ENCODE measurements around the gene RNF39.
A peak's percentile ranks its signal among the peaks of the same experiment; 100 is the strongest.

Gene RNF39

DNA sequence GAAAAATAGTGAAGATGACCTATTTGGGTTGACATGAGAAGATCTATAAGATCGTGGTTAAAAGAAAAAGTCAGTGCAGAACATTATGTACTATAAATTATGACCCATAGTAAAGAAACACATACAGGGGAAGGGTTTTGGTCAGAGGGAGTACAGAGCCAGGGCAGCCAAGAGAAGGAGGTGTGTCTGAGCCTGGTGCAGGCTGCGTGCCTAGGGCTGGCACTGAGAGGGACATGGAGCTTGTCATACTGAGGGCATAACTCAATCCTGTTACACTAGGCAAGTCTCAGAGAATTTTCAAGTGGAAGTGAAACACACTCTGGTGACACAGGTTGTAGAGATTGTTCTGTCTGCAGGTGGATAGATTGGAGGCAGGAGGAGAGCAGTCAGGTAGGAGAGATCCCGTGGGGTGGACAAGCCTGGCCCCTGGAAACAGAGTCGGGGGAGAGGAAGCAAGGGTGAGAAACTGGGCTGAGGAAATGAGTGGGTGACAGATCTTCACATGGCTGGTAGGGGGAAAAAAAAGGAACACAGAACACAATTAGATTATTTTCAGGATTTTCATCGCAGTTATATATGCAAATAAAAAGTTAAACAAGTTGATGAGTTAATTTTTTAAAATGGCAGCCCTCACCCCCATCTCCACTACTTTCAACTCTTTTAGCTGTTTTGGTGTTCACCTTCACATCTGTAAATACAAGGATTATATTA, 18.5 kb upstream of the RNF39 start:
- Histone ChIP-seq H3K36me3 (ENCODE audit: insufficient read depth, low read length) (no peaks in the 10 kb centered on the region), H2AFZ (ENCODE audit: low read length, unreplicated experiment) (no peak overlapping the region), H3K79me2 (ENCODE audit: control insufficient read depth, insufficient read depth, low read length, unreplicated experiment) (no peaks in the 10 kb centered on the region), H3K27me3 (ENCODE audit: insufficient read depth, low read length) (peaks cover 7% of the 10 kb centered on the region; the same call in 1 of the 2 replicates), H3K27ac (ENCODE audit: low read depth, low read length) (no peak overlapping the region), H3K4me1 (ENCODE audit: control insufficient read depth, insufficient read depth, low read length, unreplicated experiment) (peaks cover 26% of the 10 kb centered on the region), H3K4me3 (ENCODE audit: low read depth, low read length) (no peak overlapping the region)

DNA sequence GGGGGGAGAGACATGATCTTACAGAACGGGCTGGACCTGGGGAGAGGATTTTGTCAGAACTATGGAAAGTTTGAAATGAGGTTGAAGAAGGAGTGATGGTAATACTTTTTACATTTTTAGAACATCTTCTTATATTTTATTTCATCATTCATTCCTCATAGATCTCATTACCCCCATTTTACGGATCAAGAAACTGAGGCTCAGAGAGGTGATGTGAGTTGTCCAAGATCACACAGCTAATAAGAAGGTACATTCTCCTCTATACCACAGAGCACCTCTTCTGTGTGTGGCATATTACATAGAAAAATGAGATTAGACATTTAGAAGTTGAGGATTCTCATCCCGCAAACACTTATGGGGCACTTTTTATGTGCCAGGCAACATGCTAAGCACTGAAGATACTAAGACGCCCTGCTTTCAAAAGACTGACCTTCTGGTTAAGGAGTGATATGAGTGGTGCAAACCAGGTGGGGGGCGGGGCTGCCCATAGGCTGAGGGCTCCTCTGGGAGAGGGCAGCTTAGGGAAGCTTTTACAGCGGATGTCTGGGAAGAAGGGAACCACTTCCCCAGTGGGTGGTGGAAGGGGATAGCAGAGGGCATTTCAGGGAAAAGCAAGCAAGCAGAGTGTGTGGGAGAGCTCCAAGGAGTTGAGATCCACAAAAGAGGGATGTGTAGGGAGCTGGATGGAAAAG, 17.4 kb upstream of the RNF39 start:
- Histone ChIP-seq H3K79me2 (ENCODE audit: control insufficient read depth, insufficient read depth, low read length, unreplicated experiment) (no peaks in the 10 kb centered on the region), H3K27ac (ENCODE audit: low read depth, low read length) (no peak overlapping the region), H3K36me3 (ENCODE audit: insufficient read depth, low read length) (no peaks in the 10 kb centered on the region), H3K4me1 (ENCODE audit: control insufficient read depth, insufficient read depth, low read length, unreplicated experiment) (peaks cover 26% of the 10 kb centered on the region), H2AFZ (ENCODE audit: low read length, unreplicated experiment) (no peak overlapping the region), H3K4me3 (ENCODE audit: low read depth, low read length) (no peak overlapping the region), H3K27me3 (ENCODE audit: insufficient read depth, low read length) (no peaks in the 10 kb centered on the region)

DNA sequence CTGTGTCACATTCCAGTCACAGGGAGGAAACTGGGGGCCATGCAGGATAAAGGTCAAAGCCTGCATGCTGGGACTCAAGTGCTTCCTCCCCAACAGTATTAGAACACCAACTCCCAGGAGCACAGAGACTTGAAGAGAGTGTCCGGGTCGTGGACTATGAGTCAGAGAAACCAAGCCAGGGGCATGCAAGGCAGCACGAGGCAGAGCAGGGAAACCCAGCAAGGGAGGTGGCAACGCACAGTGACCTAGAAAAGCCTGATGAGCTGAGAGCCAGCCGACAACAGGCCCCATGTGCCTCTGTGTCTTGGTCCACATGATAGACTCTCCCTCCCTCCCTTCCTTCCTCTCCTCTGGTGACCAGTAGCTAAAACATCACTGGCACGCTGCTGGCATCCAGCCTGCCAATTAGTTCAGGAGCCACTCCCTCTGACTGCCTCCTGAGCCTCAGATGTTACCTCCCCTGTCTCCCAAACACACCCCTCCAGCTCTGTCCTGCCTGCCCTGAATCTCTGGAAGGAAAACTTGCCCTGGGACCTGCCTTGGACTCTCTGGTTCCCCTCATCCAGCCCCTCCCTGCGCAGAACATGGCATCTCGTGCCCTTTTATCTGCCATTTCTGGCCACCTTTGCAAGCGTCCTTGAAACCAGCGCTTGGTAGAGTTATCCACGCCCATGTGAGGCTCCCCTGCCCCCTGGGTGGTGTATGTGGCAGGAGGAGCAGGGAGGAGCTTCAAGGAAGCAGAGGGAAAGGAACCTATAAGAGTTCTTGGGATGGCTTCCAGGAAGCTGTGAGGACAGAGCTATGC, 16.2 kb upstream of the RNF39 start:
- Histone ChIP-seq H3K36me3 (ENCODE audit: insufficient read depth, low read length) (no peaks in the 10 kb centered on the region), H3K4me3 (ENCODE audit: low read depth, low read length) (no peak overlapping the region), H3K27me3 (ENCODE audit: insufficient read depth, low read length) (peaks cover 11% of the 10 kb centered on the region; the same call in 1 of the 2 replicates), H2AFZ (ENCODE audit: low read length, unreplicated experiment) (peak overlapping the region; percentile 12), H3K4me1 (ENCODE audit: control insufficient read depth, insufficient read depth, low read length, unreplicated experiment) (peaks cover 26% of the 10 kb centered on the region), H3K27ac (ENCODE audit: low read depth, low read length) (peak overlapping the region; percentile 27), H3K79me2 (ENCODE audit: control insufficient read depth, insufficient read depth, low read length, unreplicated experiment) (no peaks in the 10 kb centered on the region)

DNA sequence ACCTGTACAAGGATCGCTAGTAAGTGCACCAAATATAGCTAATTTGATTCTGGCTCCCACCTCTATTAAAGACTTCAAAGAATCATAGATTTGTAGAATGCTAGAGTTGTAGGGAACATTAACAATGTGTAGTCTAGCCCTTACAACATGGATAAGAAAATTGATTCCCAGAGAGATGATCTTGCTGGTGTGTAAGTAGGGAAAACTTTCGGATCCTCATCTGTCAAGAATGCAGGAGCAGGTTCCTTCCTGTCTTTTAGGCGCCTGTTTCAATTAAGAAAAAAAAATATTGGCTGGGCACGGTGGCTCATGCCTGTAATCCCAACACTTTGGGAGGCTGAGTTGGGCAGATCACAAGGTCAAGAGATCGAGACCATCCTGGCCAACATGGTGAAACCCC, 12.3 kb upstream of the RNF39 start:
- peaks cover 11% of the 10 kb centered on the region; the same call in 1 of the 2 replicates for H3K27me3 ChIP-seq (ENCODE audit: insufficient read depth, low read length)
- no peak overlapping the region for H3K4me3 ChIP-seq (ENCODE audit: low read depth, low read length)
- no peaks in the 10 kb centered on the region for H3K79me2 ChIP-seq (ENCODE audit: control insufficient read depth, insufficient read depth, low read length, unreplicated experiment)
- H2AFZ ChIP-seq (ENCODE audit: low read length, unreplicated experiment) = no peak overlapping the region
- H3K27ac ChIP-seq (ENCODE audit: low read depth, low read length) = no peak overlapping the region
- H3K36me3 ChIP-seq (ENCODE audit: insufficient read depth, low read length) = no peaks in the 10 kb centered on the region
- peaks cover 16% of the 10 kb centered on the region for H3K4me1 ChIP-seq (ENCODE audit: control insufficient read depth, insufficient read depth, low read length, unreplicated experiment)

DNA sequence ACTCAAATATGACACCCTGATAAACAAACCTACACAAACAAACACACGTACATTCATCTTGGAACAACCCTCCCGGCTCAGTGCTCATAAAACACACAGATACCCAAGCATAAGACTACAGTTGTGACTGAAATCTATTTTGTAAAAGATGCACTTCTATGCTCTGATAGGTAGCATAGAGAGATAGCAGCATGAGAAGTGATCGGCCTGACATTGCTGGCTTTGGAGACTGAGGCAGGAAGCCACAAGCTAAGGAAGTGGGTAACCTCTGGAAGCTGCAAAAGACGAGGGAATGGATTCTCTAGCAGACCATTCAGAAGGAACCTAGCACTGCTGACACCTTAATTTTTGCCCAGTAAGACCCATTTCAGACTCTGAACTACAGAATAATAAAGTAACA, 1.6 kb upstream of the RNF39 start:
- peaks cover 76% of the 10 kb centered on the region for H3K27me3 ChIP-seq (ENCODE audit: insufficient read depth, low read length)

DNA sequence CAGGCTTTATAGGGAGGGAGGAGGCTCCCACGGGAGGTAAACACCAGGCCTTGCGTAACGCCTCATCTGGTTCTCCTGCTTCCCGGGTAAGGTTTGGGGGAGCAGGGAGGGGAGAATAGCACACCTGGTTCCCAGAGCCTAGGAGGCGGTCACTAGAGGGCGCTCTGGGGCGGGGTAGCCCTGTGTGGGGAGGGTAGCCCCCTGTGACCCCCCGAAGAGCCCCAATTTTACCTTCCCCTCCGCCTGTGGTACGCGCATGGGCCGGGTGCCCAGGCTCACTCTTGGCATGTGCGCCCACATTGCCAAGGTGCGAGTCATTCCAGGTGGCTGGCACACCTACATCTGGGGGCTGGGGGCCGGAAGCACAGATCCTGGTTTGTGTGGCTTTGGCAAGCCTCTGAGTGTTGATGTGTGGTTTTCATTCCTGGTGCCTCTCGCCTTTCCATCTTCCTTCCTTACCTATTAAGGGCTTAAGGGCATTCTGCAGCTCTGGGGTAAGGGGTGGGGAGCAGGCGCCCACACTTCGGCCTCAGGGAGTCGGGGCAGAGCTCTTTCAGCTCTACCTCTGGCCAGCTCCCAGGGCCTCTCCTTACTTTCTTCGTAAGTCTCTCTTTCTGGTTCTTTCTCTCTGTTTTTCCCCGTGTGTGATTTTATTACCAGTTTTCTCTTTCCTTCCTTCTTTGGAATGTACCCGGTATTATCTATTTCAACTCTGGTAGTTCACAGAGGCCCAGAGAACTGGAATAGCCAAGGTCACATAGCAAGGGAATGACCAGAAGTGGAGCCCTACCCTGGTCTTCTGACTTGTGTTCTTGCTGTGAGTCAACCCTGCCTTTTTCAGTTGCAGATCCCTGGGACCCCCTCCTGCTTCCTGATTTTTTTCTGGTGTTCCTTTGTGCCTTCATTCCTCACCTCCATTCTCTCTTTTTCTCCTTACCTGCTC, 492 bp upstream of the RNF39 start:
- H3K4me3 ChIP-seq (ENCODE audit: low read depth, low read length) = peak overlapping the region; percentile 69; the same call in 1 of the 2 replicates
- H2AFZ ChIP-seq (ENCODE audit: low read length, unreplicated experiment) = no peak overlapping the region
- H3K27me3 ChIP-seq (ENCODE audit: insufficient read depth, low read length) = peaks cover 86% of the 10 kb centered on the region
- H3K79me2 ChIP-seq (ENCODE audit: control insufficient read depth, insufficient read depth, low read length, unreplicated experiment) = no peaks in the 10 kb centered on the region
- peaks cover 18% of the 10 kb centered on the region for H3K4me1 ChIP-seq (ENCODE audit: control insufficient read depth, insufficient read depth, low read length, unreplicated experiment)
- H3K36me3 ChIP-seq (ENCODE audit: insufficient read depth, low read length) = no peaks in the 10 kb centered on the region
- no peak overlapping the region for H3K27ac ChIP-seq (ENCODE audit: low read depth, low read length)

More for the DNA sequence above, 1.6 kb upstream of the RNF39 start:
- Histone ChIP-seq H3K4me3 (ENCODE audit: low read depth, low read length) (no peak overlapping the region), H3K27ac (ENCODE audit: low read depth, low read length) (no peak overlapping the region), H3K36me3 (ENCODE audit: insufficient read depth, low read length) (no peaks in the 10 kb centered on the region), H3K79me2 (ENCODE audit: control insufficient read depth, insufficient read depth, low read length, unreplicated experiment) (no peaks in the 10 kb centered on the region), H2AFZ (ENCODE audit: low read length, unreplicated experiment) (no peak overlapping the region), H3K4me1 (ENCODE audit: control insufficient read depth, insufficient read depth, low read length, unreplicated experiment) (peaks cover 18% of the 10 kb centered on the region)

DNA sequence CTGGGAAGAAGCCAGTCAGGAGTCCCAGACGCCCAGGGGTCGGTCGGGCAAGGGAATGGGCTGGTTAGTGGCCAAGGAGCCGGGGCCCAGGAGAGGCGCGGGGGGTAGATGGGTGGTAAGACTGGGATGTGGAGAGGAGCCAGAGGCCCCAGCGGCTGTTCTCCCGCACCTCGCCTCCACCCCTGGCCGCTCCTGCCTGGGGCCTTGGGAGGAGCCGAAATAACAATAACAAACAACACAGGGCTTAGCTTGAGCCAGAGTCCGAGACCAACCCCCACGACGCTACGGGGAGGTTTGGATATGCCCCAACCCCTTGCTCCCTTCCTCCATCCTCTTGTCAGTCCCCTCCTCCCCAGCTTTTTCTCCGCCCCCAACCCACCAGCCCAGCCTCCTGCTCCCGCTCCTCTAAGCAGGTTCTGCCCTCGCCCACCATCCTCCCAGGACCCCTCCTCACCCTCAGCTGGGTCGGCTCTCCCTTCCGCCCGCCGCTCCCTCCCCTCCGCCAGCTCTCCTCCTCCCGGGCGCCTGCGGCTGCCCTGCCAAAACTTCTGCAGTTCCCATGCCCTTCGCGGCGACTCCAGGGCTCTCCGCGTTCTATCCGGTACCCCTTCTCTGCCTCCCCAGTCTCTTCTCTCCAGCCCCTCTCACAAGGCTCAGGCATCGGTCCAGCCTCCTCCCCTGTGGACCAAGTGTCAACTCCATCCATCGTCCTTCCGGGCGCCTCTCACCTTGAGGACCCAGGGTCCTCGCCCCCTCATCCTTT, 1.1 kb downstream of the RNF39 start:
- peak overlapping the region; percentile 69 for H3K4me3 ChIP-seq (ENCODE audit: low read depth, low read length)
- no peak overlapping the region for H2AFZ ChIP-seq (ENCODE audit: low read length, unreplicated experiment)
- peaks cover 83% of the 10 kb centered on the region for H3K27me3 ChIP-seq (ENCODE audit: insufficient read depth, low read length)
- H3K79me2 ChIP-seq (ENCODE audit: control insufficient read depth, insufficient read depth, low read length, unreplicated experiment) = no peaks in the 10 kb centered on the region
- peaks cover 11% of the 10 kb centered on the region for H3K4me1 ChIP-seq (ENCODE audit: control insufficient read depth, insufficient read depth, low read length, unreplicated experiment)
- no peaks in the 10 kb centered on the region for H3K36me3 ChIP-seq (ENCODE audit: insufficient read depth, low read length)
- H3K27ac ChIP-seq (ENCODE audit: low read depth, low read length) = no peak overlapping the region

DNA sequence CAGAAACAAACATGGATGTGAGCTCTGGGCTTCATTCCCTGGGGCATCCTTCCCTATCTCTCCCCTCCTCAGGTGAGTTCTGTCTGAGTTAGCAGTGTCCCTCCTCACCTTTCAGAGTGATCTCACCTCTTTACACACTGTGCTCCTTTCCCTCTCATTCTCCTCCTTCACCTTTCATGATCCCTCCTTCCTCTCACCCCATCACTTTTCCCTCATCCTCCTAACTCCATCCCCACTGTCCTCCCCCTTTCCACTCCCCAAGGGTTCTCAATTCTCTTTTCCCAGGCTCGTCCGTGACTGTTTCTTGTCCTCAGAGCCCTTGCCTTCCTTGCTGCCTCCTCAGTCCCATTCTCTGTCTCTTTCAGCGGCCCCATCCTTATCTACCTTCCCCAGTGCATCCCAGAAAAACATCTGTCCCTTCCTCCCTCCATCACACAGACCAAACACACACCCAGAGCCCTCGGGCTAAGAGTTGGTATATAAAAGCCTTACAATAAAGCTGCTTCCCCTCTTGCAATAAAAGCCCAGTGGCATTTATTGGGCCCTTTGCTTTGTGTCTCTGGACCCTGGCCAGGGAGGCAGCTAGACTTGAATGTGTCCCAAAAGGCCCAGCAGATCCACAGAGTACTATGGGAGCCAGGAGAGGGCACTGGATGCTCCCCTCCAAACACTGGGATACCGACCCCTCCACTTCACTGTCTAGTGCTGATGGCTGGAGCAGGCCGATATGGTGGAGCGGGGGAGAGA, 1.9 kb downstream of the RNF39 start:
- no peak overlapping the region for H3K27ac ChIP-seq (ENCODE audit: low read depth, low read length)
- H3K4me3 ChIP-seq (ENCODE audit: low read depth, low read length) = no peak overlapping the region
- peaks cover 74% of the 10 kb centered on the region for H3K27me3 ChIP-seq (ENCODE audit: insufficient read depth, low read length)
- H3K36me3 ChIP-seq (ENCODE audit: insufficient read depth, low read length) = no peaks in the 10 kb centered on the region
- no peak overlapping the region for H2AFZ ChIP-seq (ENCODE audit: low read length, unreplicated experiment)
- peaks cover 11% of the 10 kb centered on the region for H3K4me1 ChIP-seq (ENCODE audit: control insufficient read depth, insufficient read depth, low read length, unreplicated experiment)
- H3K79me2 ChIP-seq (ENCODE audit: control insufficient read depth, insufficient read depth, low read length, unreplicated experiment) = no peaks in the 10 kb centered on the region

DNA sequence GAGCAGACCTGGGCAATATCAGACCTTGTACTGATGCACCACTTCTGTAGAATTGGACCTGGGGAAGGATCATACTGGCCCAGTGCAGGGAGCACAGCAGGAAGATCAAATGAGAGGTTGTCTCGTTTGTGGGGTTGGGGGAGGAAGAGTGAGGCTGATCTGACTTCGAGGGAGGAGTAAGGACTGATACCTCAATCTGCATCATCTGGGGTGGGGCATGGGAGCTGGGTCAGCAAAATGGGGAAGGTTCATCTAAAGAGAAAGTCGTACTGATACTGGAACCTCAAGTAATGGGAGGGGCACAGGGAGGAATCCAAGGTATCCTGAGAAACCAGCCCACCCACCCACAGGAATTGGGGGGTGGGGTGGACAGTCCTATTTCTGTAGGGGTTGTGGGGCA, 3.7 kb downstream of the RNF39 start:
- Histone ChIP-seq H3K36me3 (ENCODE audit: insufficient read depth, low read length) (no peaks in the 10 kb centered on the region), H3K4me1 (ENCODE audit: control insufficient read depth, insufficient read depth, low read length, unreplicated experiment) (peaks cover 17% of the 10 kb centered on the region), H3K4me3 (ENCODE audit: low read depth, low read length) (no peak overlapping the region), H3K27me3 (ENCODE audit: insufficient read depth, low read length) (peaks cover 56% of the 10 kb centered on the region), H3K79me2 (ENCODE audit: control insufficient read depth, insufficient read depth, low read length, unreplicated experiment) (peaks cover 3% of the 10 kb centered on the region), H3K27ac (ENCODE audit: low read depth, low read length) (no peak overlapping the region), H2AFZ (ENCODE audit: low read length, unreplicated experiment) (no peak overlapping the region)

Data from ACC112 (cell line).